ENCODE measurements around the gene AP4M1.

Gene AP4M1, protein sequence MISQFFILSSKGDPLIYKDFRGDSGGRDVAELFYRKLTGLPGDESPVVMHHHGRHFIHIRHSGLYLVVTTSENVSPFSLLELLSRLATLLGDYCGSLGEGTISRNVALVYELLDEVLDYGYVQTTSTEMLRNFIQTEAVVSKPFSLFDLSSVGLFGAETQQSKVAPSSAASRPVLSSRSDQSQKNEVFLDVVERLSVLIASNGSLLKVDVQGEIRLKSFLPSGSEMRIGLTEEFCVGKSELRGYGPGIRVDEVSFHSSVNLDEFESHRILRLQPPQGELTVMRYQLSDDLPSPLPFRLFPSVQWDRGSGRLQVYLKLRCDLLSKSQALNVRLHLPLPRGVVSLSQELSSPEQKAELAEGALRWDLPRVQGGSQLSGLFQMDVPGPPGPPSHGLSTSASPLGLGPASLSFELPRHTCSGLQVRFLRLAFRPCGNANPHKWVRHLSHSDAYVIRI

DNA sequence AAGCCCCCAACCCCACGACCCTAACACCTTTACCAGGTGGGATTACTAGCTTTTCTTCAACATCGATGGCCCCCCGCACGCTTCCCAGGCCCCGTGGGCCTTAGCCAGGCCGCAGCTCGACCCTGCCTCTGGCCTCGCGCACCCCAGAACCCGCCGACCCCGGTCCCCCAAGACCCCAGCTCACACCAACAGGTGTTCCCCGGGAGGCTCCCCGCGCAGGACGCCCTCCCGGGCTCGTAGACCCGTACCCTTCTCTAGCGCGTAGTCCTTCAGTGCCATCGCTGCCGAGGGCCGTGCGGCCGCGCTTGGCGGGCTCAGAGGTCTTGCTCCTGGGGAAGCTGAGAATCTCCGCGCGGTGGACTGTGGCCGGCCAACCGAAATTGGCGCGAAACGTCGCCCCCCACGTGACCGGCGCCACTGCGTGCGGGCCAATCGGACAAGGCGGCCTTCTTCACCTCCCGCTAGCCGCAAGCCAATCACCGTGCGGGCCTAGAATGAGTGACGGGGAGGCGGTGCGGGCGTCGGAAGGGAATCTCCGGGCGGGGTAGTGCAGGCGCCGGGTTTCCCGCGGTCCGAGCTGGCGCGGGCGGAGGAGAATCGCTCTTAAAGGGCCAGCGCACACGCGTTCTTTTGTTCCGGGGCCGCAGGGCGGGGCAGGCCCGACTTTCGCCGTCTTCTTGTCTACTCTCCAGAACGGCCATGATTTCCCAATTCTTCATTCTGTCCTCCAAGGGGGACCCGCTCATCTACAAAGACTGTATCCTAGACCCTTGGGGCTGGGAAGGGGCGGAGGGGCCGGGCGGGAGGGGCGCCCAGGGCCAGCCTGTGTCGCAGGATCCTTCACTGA lies at the start of gene AP4M1, which contains the start of gene MCM7:
AP4M1 (plus strand) TSS at position 628 of the 847 bp plus-strand sequence; CDS start at position 700, 72 bp downstream.
MCM7 (minus strand) TSS at position 382 of the 847 bp plus-strand sequence; CDS start at position 279, 103 bp downstream.
- peak; percentile 100 for DNase-seq (ENCODE audit: low spot score)

DNA sequence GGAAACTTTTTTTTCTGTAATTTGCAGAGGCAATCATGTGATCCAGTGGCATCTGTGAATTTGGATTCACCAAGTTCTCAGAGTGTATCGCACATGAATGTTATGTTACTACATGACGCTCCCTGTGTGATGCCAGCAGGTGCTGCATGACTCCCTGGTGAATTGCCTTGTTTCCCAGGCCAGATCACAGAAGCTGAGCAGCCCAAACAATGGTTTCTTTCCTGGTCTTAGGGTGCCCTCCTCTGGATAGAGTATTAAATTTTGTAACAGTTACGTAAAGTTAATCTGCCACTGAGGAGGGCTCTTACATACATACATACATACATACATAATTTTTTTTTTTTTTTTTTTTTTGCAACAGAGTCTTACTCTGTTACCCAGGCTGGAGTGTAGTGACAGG lies 48.2 kb upstream of the AP4M1 start:
- peak; percentile 96 for DNase-seq (ENCODE audit: low spot score)

DNA sequence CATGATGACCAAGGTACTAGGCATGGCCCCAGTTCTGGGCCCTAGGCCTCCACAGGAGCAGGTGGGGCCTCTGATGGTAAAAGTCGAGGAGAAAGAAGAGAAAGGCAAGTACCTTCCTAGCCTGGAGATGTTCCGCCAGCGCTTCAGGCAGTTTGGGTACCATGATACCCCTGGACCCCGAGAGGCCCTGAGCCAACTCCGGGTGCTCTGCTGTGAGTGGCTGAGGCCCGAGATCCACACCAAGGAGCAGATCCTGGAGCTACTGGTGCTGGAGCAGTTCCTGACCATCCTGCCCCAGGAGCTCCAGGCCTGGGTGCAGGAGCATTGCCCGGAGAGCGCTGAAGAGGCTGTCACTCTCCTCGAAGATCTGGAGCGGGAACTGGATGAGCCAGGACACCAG lies 44.4 kb upstream of the AP4M1 start:
- no peak for DNase-seq (ENCODE audit: low spot score)

DNA sequence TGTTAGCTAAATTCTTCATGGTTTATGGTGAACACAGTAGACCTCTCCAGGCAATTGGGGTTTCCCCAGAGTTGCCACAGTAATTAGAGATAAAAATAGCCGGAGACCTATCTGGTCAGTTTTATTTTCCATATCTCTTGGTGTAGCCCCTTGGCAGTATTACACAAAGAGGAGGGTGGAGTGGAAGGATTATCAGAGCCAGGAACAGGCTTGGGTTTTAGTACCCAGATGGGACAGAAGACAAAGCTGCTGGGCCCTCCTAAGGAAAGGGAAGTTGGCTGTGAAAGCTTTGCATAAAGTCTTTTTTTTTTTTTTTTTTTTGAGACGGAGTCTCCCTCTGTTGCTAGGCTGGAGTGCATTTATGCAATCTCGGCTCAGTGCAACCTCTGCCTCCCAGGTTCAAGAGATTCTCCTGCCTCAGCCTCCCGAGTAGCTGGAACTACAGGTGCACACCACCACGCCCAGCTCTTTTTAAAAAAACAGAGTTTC lies 42.1 kb upstream of the AP4M1 start:
- no peak for DNase-seq (ENCODE audit: low spot score)

DNA sequence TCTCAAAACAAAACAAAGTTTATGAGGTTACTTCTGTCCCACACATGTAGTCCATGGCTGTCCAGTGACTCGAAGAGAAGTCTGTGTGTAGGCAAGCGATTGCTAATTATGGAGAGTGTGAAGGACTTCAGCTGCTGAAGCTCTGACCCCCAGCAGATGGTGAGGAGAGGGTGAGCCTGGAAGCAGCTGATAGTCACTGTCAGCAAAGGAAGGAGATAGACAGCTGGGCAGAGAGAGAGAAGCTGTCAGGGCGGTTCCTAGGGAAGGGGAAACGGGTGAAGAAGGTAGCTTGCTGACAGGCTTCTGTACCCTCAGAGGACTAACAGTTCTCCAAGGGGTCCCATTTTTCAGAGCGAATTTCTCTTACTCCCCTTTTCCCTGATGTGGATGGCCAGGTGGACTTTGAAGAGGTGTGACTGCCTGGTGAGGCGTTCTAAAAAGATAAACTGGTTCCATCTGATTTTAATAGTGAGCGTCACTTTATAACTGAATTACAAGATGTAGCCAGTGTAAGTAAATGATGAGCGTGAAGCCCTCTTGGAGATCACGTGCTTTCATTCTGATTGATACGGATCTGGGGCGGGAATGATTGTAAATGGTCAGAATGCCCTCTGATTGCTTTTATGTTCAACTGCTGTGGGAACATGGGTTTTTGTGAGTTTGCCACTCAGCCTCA lies 39.8 kb upstream of the AP4M1 start:
- no peak for DNase-seq (ENCODE audit: low spot score)

DNA sequence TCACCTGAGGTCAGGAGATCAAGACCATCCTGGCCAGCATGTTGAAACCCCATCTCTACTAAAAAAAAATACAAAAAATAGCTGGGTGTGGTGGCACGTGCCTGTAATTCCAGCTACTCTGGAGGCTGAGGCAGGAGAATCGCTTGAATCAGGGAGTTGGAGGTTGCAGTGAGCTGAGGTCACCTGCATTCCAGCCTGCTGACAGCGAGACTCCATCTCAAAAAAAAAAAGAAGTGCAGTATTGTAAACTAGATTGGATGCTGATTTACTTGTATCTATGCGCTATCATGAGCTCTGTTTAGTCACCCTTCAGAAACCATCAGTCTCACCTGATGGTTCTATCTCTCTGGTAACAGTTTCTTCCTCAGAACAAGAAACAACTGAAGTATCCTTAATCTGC lies 38.1 kb upstream of the AP4M1 start:
- DNase-seq (ENCODE audit: low spot score): no peak

DNA sequence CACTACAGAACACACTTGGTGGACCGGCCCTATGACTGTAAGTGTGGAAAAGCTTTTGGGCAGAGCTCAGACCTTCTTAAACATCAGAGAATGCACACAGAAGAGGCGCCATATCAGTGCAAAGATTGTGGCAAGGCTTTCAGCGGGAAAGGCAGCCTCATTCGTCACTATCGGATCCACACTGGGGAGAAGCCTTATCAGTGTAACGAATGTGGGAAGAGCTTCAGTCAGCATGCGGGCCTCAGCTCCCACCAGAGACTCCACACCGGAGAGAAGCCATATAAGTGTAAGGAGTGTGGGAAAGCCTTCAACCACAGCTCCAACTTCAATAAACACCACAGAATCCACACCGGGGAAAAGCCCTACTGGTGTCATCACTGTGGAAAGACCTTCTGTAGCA lies 37.3 kb upstream of the AP4M1 start:
- DNase-seq (ENCODE audit: low spot score): no peak

DNA sequence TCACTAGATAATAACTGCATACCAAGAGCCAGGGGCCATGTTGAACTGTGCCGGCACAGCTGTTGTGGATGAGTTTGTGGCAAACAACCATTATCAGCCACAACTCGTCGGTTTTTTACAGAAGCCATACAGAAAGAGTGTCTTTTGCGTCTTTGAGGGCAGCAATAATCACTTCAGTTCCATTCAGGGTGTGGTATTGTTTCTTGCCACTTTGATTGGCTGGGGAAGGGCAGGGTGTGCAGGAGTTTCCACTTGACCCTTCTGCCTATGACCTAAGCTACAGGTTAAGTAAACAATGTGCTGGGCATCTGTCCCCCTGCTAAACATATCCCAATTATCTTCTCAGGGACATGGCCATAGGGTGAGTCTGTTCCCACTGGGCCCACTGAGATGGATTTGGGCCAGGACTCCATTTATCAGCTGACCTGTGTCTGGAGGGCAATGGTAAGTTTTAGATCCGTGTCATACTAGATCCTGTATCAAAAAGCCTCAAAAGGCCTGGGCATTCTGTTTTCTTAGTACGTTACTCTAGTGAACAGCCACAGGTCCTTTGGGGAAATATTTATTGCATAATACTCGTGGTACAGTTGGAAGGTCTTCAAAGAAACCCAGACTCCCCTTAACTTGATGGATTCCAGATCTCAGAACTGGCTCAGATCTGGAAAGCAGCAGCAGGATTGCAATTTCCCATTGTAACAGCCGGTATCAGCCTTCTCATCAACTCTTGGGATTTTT lies 35.8 kb upstream of the AP4M1 start:
- DNase-seq (ENCODE audit: low spot score): no peak

DNA sequence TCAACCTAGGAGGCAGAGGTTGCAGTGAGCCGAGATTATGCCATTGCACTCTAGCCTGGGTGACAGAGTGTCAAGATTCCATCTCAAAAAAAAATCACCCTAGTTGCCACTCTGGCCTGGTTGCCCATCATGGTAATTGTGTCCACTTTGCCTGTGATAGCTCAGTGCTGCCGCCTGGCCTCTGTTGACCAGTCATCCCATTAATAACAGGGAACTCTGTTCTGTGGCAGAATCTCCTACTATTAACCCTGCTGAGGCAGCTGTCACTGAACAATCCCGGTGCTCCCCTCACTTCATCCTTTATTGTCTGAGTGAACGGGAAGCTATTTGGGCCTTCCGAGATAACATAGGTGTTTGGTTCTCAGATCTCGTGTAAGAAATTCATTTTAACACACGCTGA lies 34.5 kb upstream of the AP4M1 start:
- DNase-seq (ENCODE audit: low spot score): no peak

DNA sequence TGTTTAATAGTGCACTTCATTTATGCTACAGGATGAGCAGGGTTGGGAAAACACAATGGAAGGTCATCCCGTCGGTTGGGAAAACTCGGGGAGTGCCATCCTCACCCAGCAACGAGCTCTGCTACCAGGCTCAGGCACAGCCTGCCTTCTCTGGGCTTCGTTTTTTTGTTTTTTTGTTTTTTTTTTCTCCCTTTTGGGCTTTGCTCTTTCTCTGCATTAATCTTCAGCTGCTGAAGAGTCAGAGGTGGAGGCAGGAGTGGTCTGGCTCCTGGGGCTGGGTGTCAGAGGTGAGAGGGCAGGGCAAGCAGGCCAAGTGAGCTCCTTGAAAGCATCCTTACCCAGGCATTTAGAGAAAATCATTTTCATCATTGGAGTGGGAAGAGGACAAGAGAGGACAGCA lies 31.5 kb upstream of the AP4M1 start:
- DNase-seq (ENCODE audit: low spot score): no peak

DNA sequence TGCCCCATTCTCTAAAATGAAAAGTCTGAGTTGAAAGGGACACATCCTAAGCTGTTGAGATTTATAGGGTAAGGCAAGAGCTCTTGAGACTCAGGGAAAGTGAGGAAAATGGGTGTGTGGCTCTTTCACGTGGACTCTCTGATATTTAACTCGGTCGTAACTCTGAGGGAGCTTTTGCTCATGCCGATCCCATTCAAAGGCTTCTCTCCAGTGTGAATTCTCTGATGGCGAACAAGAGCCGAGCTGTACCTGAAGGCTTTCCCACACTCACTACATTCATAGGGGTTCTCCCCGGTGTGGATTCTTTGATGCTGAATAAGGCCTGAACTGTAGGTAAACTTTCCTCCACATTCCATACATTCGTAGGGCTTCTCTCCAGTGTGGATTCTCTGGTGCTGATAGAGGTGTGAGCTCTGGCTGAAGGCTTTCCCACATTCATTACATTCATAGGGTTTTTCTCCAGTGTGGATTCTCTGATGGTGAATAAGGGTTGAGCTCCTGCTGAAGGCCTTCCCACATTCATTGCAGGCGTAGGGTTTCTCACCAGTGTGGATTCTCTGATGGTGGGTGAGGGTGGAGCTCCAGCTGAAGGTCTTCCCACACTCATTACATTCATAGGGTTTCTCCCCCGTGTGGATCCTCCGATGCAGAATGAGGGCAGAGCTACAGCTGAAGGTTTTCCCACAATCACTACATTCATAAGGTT lies 30.3 kb upstream of the AP4M1 start:
- DNase-seq (ENCODE audit: low spot score): no peak

DNA sequence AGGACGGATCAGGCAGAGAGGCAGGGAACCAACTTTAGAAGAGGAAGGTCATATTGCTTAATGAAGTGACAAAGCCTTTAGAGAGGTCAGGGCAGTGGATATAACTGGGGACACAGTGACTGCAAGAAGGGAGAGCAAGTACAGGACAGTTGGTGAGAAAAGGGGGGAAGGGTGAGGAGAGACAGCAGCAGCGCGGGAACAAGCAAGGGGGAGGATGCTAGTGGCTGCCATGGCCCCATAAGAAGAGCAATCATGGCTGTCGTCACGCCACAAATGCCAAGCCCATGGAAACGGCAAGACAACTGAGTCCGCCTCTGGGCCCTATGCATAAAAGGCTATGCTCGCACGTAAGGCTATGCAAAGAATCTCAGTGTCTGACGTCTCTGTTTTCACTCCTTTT lies 29.0 kb upstream of the AP4M1 start:
- no peak for DNase-seq (ENCODE audit: low spot score)

DNA sequence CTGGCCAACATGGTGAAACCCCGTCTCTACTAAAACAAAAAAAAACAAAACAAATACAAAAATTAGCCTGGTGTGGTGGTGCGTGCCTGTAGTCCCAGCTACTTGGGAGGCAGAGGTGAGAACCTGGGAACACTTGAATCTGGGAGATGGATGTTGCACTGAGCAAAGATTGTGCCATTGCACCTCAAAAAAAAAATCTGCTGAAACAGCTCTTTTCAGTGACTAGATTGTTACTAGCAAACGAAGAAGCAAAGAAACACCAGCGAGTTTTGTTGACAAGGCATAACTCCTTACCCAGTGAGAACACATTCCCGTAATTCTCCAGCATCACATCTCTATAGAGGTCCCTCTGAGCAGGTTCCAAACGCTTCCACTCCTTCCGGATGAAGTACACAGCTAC lies 26.6 kb upstream of the AP4M1 start:
- no peak for DNase-seq (ENCODE audit: low spot score)

DNA sequence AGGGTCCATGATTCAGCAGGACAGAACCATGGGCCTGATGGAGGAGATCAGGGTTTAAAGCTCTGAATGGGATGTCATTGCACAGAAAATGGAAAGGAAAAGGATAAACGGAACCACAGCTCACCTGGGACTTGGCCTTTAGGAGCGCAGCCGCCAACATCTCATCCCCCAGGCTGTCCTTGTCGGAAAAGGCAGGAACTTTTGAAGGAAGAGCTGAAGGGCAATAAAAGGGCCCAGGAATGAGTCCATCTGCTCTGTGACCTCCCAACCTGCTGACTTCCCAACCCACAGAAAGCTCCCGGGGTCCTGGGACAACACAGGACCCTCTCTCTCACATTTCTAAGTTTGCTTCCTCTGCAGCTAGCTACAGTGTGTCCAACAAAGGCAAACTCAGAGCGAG lies 26.0 kb upstream of the AP4M1 start:
- DNase-seq (ENCODE audit: low spot score): no peak

DNA sequence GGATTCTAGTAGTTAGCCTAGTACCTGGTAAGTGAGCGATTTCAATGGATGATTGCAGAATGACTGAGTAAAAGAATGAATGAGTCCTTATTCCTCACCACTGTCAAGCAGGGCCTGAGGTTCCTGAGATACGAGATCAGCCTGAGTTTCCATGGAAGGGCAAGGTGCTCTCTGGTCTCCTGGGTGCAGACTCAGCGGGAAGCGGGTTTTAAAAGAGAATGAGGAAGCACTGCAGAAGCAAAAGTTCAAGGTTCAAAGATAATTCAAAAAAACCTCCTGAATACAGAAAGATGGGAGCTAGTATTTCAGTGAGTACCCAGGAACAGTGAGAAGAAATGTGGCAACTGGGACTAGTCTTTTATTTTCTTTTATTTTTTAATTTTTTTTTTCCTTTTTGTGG lies 24.2 kb upstream of the AP4M1 start:
- DNase-seq (ENCODE audit: low spot score): no peak

DNA sequence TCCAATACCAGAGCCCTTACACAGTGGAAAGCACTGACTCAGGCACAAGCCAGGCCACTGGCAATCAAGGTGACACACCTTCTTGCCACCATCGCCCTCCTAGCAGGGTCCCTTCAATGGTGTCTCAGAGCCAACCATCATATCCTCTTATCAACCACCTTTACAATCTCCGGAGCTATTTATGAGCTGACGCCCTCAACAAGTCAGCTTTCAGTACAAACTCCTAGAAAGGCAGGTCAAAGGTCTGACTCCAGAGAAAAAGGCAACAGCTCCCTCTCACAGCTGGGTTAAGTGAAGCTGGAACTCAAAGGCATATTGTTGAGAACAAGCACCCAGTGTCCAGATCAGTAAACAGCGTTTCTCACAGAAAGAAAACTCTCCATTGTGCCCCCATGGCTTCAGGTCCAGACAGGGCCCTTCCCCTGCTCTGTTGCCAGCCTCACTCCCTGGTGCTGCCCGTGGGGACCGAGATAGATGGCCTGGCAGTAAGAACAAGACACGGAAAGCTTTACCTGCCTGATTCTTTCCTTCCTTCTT lies 22.4 kb upstream of the AP4M1 start:
- DNase-seq (ENCODE audit: low spot score): no peak

DNA sequence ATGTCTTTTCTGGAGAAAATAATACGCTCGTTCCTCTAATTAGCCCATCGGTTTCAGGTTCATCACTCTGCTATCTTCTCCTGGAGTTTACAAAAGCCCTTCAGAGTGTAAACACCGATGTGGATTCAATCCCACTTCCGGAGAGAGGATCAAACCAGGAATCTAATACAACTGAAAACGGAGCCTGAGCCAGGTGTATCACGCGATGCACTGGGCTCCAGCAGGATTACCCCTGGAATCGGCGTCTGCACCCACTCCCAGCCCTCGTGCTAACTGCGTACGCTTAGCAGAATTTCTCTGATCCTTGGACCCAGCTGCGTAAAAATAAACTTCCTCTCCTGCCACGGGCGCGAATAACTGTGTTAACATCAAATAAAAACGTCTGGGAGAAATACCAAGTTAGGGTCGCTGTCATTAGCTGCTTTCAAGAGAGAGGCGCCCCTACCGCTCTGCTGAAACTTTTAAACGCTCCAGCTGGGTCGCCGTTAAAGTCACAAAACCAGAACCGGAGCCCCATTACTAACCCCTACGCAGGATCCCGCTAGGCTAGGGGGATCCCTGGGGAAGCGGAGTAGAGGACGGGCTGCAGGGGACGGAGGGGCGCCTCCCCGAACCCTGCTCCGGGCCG lies 20.4 kb upstream of the AP4M1 start:
- peak; percentile 58 for DNase-seq (ENCODE audit: low spot score)

DNA sequence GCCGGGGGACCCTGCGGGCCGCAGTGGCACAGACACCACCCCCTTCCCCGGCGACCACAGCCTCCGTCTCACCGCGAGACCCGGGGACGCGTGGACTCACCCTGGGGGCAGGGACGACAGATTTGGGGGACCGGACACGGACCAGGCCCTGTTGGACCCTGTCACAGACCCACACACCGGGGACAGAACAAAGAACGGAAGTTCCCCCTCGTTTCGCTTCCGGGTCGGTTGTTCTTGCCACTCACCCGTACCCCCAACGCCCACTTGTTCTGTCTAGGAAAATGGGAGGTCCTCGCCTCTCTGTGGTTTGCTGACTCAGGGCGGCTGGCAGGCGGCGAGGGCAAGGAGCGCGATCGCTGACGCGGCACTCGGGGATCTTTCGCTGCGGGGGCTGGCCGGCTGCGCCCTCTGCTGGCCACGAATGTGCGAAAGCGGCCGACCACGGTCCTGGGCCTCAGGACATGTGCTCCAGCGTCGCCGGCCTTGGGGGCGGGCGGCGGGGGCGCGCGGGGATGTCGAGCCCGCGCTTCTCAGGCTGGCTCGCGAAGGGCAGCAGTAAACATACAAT lies 19.8 kb upstream of the AP4M1 start, which contains the start of gene ZNF3:
ZNF3 (minus strand) TSS at position 189 of the 568 bp plus-strand sequence. CDS start 4,366 bp downstream, outside the sequence.
- peak; percentile 100 for DNase-seq (ENCODE audit: low spot score)

DNA sequence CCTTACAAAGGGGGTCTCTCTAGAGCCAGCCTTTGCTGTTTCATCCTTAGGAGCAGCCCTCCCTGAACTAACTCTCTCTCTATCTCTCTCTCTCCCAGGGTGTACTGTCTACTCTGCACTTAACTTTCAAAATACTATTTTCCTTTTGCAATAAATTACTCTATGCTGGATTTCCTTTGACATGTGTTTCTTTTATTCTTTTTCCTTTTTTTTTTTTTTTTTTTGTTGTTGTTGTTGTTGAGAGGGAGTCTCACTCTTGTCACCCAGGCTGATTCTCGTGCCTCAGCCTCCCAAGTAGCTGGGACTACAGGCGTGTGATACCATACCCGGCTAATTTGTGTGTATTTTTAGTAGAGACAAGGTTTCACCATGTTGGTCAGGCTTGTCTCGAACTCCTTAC lies 18.5 kb upstream of the AP4M1 start:
- no peak for DNase-seq (ENCODE audit: low spot score)

DNA sequence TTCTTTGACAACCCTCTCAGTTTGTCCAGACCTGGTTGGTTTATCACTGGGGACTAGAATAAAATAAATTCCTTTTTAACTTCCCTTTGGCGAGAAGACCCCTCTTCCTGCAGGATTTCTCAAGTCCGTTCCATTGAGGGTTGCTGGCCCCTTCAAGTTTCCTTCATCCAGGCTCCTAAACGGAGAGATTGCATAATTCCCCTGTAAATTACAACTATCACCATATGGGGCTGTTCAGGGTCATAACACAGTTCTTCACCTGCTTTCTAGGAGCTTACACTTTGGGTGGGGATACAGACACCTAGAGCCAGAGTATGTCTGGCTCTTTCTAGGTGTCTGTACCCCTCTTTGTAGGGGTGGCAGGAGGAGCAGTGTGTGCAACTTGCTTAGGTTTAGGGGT lies 15.9 kb upstream of the AP4M1 start:
- no peak for DNase-seq (ENCODE audit: low spot score)

Measured in RKO (cell line).